Prostate gland (tissue), 2 donors: Measurements from ENCODE around the gene SLC6A7.

Experiments
- POLR2AphosphoS5 ChIP-seq: sonication (generic); formaldehyde crosslinking; IDR thresholded peaks from one replicate; pipeline ENCODE4 v1.6.1; 2017; ENCODE audit warnings: antibody characterized with exemption
- TF ChIP-seq, protein P1 (sequence below), 4 experiments: fragments of 200-600 bp in 2 of 4; fragments of 450-650 bp in 2 of 4; sonication (generic) in 2 of 4; IDR thresholded peaks; 1 replicate in 3 of 4; 2 replicates in 1 of 4; pipeline ENCODE4 v1.5.1; 2016 to 2019; ENCODE audit warnings: antibody characterized with exemption in 4 of 4, mild to moderate bottlenecking in 2 of 4, moderate library complexity in 2 of 4

- TF ChIP-seq, protein P1, sequence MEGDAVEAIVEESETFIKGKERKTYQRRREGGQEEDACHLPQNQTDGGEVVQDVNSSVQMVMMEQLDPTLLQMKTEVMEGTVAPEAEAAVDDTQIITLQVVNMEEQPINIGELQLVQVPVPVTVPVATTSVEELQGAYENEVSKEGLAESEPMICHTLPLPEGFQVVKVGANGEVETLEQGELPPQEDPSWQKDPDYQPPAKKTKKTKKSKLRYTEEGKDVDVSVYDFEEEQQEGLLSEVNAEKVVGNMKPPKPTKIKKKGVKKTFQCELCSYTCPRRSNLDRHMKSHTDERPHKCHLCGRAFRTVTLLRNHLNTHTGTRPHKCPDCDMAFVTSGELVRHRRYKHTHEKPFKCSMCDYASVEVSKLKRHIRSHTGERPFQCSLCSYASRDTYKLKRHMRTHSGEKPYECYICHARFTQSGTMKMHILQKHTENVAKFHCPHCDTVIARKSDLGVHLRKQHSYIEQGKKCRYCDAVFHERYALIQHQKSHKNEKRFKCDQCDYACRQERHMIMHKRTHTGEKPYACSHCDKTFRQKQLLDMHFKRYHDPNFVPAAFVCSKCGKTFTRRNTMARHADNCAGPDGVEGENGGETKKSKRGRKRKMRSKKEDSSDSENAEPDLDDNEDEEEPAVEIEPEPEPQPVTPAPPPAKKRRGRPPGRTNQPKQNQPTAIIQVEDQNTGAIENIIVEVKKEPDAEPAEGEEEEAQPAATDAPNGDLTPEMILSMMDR (IDR thresholded peaks at IDR 0.05), result no peak
- TF ChIP-seq POLR2AphosphoS5, result no peak
Measured at GRCh38 chr5:150247726-150248125, 57.9 kb downstream of the SLC6A7 start.
